CD1c-positive myeloid dendritic cell (primary cell): ENCODE measurements around the gene CBX2.

Experiments
- DNase-seq: peaks from one replicate; pipeline ENCODE4 v3.0.0-alpha.2; 2016; ENCODE audit errors: extremely low spot score

CBX2 gene

DNA sequence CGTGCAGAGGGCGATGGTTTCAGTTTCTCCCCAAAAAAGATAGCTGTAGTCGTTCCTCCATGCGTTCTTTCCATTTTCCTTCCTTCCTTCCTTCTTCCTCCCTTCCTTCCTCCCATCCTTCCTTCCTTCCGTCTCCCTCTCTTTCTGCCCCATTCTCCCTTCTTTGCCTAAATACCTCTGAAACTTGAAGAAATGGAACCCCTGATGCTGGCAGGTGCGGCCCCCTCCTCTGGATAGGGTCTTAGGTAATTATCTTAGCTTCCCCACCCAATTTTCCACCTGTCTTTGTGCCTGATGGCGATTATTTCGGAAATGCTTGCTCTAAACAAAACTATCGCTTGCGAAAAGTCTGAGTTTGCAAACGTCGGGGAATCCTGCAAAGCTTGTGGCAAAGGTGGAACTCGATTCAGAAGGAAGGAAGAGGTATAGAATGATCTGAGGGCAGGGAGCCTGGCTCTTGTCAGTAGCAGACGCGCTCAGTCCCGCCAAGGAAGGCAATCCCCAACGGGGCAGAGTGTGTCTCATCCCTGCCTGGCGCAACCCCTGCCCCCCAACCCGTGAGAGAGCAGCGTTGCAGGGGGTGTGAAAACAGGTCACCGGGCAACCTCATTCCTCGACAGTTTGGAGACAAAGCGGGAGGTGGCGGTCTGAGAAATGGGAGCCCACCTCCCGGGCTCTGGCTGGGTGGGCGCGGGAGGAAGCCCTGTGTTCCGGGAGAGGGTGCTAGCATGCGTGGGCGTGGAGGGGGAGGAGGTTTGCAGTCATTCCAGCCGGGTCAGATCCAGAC is 21.8 kb downstream of the CBX2 start:
- no peak for DNase-seq

DNA sequence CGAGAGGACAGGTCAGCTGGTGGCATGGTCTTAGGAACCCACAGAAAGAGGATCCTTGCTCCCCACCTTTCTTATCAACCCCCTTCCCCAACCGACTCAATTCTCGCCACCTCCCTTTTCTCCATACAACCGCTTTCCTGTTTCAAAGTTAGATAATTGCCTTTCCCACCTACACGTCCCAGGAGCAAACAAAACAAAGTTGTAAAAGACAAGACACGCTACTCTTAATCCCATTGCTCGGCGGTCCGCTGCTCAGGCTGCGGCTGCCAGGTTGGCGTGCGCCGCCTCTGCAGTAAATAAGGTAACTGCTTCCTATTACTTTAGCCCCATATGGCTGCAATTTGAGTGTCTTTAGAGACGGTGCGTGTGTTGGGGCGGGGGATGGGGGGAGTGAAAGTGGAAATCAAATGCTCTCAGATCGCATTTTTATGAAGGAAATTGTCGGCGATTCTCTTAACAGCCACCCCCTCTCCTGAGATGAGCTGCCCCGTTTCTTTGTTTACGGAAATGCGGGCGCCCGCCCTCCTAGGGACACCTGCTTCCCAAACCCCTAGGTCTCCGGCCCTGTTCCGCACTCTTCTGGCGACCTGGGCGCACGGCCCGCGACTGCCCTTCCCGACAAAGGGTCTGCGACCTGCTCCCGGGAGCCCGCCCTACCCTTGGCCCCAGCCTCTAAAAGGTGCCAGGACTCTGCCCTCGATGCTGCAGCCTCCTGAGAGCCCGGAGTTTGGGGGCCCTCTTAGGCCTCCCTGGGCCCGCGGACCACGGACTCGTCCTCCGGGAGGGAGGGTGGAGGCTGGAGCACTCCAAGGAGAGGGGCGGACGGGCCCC is 22.6 kb downstream of the CBX2 start:
- DNase-seq, result peak; percentile 46

DNA sequence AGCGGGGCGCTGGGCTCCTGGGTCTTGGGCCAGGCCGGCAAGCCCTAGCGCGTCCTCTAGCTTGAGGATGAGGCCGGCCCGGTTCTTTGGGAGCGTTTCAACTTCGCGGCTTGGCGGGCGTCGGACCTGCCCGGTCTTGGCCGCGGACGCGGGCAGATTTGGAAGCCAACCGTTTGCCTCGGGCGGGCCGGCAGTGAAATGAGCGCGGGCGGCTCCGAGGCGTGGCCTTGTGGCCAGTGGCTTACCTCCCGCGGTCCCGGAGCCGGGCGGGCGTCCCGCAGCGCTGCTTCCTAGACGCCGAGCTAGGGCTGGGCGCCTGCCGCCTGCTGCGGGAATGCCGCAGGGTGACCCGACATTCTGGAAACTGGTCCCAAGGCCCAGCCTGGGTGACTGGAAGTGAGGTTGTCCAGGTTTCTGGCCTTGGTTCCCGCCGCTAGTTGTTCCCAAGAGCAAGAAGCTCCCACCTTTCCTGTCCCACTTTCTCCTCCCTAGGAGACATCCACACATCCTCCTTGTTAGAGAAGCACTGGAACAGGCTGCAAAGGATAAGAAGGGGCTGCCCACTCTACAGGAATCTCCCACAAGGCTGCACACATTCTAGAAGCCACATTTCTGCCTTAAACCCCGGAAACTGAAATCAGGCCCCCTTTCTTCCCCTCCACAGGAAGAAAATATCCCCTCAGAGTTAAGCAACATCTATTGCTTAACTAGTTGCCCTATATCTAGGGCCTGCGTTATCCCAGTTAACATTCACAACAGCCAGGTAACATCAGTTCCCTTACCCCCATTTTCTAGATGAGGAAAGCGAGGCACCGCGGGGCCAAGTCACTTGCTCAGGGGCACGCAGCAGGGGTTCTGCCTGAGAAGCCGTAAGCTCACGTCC is 23.4 kb downstream of the CBX2 start:
- DNase-seq, result peak; percentile 22

DNA sequence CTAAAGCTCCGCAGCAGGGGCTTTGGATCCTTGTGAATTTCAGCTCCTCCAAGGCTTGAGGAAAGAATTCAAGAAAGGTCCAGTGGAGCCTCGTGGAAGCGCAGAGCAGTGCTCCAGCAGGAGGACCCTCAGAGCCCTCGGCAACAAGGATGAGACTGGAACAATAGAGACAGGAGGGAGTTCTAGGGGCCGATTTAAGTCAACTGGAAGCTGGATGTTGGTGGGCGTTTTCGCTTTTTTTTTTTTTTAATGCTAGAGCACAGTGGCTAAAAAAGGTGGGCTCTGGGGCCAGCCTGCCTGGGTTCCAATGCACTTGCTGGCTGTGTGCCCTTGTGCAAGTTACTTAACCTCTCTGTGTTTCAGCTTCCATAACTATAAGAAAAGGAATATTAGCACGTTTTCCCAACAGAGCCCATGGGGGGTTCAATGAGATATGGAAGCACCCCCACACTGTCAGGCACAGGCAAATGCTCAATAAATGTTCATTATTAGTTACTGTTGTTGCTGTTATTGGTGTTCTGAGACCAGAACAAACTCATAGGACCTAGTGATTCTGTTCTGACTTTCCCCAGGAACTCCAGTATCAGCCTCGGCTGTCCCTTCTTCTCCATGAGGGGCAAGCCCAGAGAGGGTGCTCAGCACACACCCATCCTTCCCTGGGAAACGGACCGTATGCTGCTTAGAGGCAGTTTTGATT is 24.2 kb downstream of the CBX2 start:
- DNase-seq, result no peak

DNA sequence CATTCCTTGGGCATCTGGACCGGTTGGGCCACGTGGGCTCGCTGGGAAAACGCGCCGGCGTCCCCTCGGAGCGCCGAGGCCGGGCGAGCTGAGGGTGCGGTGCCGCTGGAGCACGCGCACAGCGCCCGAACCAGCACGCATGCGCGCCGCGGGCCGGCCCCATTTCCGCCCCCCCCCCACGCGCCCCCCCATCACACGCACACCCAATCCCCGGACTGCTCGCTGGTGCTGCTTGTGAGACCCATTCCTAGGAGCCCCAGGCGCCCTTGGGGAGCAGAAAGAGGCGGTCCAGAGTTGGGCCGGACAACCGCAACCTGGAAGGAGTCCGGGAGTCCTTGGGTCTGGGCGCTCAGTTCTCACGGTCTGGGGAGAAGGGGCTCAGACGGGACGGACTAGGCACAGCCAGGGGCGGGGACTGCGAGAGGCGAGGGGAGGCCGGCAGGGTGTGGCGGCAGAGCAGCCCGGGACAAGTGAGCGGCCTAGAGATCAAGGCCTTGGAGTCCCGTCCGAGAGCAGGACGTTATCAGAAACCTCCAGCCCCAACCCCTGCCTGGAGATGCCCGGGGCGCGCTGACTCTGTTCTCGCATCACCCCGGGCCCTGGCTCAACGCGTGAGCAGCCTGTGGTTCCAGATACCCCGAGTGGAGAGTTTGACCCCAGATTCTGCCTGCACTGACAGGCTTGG is 24.9 kb downstream of the CBX2 start:
- no peak for DNase-seq

DNA sequence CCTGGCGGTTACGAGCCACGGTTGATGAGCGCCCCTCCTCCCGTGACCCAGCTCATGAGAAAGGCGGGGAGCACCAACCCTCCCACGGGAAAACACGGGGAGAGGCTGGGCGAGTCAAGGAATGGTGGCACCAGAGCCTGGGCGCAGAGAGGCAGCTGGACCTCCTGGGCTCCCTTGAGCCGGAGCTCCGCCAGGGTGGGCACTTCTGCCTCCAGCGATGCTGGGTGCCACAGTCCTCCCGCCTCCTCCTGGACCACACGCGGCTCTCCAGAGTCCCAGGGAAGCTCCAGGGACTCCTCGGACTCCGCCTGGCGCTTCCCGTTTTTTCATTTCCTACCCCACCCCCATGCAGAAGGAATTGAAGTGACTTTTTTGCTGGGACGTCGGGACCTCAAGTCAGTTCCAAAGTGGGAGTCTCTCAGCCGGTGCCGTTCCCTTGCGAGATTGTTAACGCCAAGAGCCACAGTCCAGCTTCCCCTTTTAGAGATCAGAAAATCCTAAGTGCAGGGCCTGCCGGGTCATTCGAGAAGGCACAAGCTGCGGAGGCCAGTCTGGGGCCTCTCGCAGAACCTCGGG is 25.6 kb downstream of the CBX2 start:
- DNase-seq, result peak; percentile 60

DNA sequence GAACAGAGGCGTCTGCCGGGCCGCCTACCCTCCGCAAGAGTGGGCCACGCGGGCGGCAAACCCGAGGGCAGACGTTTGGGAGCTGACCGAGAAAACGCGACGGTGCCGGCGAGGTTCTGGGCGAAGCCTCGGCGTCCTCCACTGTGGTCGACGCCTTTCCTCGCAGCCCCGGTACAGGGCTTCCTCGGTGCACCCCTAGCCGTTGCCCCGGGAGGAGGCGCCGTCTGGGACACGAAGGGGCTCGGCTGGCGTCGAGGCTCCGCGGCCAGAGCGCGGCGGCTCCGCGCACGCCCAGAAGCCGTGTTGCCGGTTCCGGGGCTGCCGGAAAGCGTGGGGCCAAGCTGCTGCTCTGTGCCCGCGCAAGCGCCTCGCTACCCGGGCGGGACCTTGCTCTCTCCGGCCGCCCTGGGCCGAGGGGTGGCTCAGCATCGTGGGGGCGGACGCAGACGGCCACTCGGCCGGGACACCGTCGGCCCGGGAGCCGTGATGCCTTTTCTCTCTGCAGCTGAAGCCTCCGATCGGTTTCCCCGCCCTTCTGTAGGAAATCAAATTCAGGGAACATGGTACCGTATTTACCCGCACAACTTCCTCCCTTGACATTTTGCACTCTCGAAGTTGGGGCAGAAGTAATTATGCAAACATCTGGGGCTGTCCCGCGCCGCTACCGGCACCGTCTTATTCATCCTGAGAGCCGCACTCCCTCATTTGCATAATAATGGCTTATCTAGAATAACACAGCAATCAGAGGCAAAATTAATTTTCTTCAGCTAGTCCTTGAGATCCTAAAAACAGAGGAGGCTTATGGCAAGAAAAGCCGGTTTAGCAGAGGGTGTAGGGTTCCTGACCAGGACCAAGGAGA is 26.3 kb downstream of the CBX2 start:
- peak; percentile 81 for DNase-seq

DNA sequence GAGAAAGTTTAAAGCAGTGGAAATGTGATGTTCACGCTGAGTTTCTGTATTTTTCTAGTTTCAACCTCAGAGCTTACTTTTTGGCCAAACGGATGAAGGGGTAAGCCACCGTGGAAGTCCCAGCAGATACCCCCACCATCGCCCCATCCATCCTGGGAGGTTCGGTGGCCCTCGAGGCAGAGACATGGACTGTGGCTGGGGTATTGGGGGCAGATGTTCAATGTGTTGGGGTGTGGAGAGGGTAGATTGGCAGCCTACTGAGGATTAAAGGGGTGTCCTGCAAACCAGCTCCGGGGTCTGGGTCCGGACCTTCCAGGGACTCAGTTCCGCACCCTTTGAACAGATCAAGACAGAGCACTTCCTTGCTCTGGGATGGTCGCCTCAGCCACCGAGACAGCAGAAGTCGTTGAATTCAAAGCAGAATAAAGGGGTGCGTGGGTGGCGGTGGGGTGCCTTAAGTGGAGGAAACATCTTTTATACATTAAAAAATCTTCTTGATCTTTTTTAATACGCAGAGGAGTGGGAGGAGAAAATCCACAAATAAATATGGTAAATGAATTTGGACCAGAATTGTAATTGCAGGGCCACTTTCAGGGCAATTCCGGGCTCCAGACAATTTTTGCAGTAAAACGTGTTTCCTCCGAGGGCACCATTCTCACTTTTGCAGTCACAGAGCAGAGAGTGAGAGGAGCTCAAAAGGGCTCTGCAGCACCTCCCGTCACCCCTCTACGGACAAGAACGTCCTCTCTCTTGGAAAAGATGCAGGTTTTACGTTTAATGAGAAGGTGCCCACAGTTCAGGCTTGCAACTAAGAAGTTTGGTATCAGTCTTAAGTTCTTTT is 27.1 kb downstream of the CBX2 start:
- peak; percentile 41 for DNase-seq

DNA sequence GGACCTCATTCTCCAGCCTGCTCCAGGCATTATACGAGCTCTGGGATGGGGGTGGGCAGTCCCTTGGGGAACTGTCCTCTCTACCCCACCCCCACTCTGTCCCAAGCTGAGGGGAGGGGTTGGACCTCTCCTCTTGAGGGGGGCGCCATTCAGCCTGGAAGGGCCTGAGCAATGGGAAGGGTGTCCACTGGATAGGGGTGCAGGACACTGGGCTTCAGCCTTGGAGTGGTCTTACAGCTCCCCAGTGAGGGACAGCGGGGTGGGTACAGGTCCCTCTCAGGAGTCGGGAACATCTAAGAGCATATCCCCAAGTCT is 28.5 kb downstream of the CBX2 start:
- DNase-seq, result no peak

DNA sequence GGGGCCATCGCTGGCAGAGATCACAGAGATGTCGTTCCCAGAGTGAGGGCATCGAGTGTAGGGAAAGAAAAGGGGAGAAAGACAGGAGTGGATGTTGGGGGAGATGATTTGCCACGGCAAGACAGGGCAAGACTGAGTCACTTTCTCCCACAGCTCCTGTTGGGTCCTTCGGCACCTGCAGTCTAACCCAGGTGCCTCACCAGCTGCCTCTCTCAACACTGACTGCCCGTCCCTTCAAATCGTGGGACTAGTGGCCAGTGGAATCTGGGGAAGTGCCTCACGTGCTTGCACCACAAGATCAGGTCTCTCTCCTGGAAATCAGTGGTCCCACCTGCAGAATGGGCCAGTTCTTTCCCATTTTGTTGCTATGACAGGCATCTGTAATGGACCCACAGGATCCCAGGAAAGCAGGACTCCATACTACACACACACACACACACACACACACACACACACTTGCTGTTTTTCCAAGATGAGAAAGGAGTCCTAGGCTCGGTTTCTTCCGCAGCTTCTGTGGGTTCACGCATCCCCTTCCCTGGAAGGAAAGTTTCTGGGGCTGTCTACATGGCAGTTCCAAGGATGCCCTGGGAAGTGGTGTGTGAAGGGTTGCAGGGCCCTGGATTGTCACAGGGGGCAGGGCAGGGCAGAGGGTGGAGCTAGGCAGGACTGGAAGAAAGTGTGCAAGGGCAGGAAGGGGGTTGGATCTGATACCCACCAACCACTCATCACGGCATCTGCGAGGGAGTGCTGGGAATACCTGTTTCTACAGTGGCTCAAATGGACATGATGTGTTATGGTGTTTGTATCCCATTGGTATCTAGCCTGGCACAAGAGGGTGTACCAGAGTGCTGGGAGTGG is 29.1 kb downstream of the CBX2 start:
- DNase-seq, result no peak

DNA sequence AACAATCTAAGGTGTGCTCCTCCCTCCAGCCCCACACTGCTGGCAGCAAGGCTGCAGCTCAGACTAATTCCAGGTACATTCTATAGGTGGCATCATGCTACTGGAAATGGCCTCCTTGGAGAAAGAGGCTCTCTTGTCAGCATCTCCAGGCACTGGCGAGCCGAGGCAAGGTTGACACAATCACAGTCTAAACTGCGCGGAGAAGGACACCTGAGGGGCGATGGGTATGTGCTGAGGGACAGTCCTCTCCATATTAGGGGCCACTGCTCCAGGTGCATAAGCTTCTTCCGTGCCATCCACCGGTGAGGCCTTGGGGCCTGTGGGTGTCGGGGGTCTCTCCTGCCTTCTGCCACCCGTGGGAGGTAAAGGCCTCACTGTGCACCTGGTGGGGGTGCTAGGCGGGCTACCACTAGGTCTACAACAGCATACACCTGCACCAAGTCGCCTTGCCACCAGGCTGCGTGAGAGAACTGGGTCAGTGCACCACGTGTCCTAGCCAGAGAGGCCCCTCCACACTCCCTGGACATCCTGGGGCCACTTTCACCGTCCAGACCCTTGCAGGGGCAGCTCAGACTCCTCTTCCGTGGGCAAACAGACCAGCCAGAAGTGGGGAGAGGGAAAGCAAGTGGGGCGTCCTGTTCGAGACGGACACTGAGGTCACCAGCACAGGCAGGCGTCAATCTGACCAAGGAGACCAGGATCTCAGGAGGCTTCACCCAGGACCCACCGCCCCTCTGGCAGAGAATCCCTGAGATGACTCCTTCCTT is 31.0 kb downstream of the CBX2 start:
- no peak for DNase-seq

DNA sequence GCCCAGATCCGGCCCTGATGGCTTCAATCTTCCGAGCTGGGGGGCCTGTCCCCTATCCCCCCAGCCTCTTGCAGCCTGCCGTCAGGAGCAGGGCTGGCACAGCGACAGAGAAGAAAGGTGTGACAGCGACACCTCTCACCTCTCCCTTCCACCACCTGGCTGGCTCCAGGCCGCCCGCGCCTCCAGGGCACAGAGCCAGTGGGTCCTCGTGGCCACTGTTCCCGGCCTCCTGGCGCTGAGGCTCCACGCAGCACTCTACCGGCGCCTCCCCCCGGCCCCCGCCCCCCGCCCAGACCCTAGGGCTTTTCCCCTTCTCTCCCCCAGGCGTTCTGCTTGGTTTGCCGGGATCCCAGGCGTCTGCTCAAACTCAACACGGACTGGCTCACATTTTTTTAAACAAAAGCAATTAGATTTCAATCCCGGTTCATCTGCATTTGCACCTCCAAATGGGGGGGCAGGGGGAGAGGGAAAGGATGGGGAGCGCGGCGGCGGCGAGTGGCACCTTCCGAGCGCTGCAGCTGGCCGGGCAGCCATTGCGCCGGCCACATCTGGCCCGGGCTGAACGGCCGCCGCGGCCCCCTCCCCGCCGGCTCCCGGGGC is 31.7 kb downstream of the CBX2 start:
- DNase-seq, result no peak

DNA sequence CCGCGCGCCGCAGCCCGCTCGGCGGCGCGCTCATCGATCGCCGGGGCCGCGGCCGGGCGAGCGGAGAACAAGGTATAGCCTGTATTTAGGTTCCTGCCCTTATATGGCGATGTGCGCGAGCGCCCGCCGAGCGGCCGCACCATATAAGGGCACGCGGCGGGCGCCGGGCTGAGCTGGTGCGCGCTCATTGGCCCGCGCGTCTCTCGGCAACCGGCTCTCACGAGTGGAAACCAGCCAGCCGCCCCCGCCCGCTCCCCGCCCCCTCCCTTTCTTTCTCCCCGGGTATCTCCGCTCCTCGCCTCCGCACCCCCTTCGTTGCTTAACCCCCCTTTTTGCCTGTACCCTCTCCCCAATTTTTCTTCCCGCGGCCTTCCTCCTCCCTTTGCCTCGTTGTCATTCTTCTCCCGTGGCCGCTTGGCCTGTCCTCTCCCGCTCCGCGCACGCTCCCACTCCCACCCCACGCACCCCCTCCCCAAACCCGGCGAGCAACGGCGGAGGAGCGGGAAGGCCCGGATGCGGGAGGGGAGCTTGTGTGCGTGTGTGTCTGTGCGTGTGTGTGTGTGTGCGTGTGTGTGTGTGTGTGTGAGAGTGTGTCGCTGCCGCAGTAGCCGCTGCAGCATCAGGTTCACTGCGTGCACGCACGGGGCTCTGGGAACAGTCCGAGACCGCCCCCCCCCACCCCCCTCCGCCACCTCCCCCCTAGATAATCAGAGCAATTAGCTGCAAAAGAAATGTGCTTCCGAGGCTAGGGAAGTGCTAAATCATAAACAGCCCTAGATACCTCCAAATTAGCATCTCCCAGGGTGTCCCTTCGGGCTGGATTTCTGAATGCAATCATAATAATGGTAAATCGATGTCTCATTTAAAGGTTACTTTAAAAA is 32.4 kb downstream of the CBX2 start:
- peak; percentile 89 for DNase-seq

DNA sequence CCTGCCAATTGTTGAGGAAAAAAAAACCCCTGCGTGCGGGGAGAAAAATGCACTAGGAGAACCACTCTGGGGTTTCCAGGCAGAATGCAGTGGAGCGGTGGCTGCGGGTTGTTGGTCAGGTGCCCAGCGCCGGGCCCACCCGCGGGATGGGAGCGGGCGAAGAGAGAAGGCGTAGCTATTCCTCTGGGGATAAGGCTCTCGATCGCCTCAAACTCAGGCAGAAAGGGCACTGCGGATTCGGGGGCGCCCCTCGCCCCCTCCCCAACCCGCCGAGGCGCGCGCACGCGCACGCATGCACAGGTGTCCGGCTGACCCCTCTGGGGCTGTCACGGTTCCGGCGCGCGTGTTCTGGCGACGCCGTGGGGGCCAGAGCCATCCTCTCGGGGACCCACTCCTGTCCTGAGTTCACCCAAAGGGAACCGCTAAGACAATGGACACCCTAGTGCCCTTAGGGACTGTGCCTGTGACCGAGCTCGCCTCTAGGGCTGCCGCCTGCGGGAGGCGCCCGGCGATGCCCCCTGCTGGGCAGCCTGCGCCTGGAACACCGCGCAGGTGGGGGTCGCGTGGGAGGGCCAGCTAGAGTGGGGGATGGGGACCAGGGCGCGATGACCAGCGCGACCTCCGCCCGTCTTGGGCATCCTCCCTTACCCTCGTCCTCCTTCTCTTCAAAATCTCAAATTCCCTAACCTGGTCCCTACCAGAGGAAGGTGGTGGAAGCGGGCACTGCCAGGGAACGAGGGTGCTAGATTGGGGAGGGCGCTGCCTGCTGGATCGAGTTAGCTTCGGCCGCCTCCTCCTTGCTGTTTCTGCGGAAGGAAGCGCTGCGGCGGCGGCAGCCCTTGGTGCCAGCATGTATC is 33.3 kb downstream of the CBX2 start:
- peak; percentile 63 for DNase-seq

DNA sequence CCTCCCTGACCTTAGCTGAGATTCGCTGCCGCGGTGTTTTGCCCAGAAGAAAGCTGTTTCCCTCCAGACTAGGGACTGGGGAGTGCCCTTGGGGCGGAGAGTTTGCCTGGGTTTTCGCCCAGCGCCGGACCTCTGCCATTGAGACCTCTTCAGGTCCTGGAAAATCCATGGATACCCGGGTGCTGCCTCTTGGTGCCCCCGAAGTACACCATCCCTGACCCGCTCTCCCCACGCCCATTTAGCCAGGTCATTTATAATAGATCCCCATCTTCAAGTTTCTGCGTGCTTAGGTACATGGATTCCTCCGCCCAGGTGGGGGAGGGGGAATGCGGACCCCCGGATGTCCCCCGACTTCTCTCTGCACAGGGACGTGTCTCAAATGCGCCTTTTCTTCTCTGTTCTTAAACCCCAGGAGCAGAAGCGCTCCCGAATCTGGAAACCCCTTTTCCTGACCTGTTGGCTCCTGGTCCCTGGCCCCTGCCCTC is 34.0 kb downstream of the CBX2 start:
- no peak for DNase-seq
